ENCODE data around the gene AIP. TPM values are rescaled to one million over a fixed set of nuclear protein-coding genes. Genes with fewer than 3 reads are reported as not detected.

AIP gene
- total RNA-seq, 1 experiment from 2014 or later, result 35.6 TPM

DNA sequence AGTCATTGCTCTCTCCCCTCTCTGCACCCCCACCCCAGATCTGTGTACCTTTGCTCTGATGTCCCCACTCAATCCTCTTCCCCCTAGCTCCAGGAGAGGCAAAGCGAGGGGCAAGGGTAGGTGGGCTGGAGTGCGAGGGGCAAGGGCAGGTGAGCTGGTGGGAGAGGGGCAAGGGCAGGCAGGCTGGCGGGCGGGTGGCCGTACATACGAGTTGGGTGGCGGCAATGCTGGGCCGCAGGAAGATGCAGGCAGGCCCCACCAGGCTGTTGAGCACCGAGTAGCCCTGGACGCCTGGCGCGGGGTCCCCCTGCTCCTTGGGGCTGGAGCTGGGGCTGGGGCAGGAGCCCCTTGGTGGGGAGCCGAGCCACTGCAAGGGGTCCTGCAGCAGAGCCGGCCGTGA, 39.5 kb downstream of the AIP start:
- H2BK12ac ChIP-seq (ENCODE audit: insufficient read length, low read depth, low read length), result no peak overlapping the region
- H3K4me2 ChIP-seq (ENCODE audit: insufficient read depth, insufficient read length, low read length), result no peak overlapping the region
- no peak overlapping the region for H2AFZ ChIP-seq (ENCODE audit: low read length)
- no peak overlapping the region; the same call in 1 of the 2 replicates for H3K14ac ChIP-seq (ENCODE audit: insufficient read depth, low read length)
- no peaks in the 10 kb centered on the region for H3K79me2 ChIP-seq (ENCODE audit: insufficient read depth, low read length)
- no peak overlapping the region for H3K4ac ChIP-seq (ENCODE audit: low read depth, low read length)
- no peaks in the 10 kb centered on the region; a peak in 2 of 7 replicates for H3K36me3 Mint-ChIP-seq (ENCODE audit: insufficient read depth in 1 of 3, low read depth in 3 of 3)
- H2BK15ac ChIP-seq (ENCODE audit: low read depth, low read length), result no peak overlapping the region
- H3K27me3 Mint-ChIP-seq (ENCODE audit: low read depth), result peaks cover 25% of the 10 kb centered on the region
- no peaks in the 10 kb centered on the region for H4K20me1 ChIP-seq (ENCODE audit: control insufficient read depth, insufficient read depth, insufficient read length)
- no peak overlapping the region for H3T11ph ChIP-seq (ENCODE audit: low read length)
- H4K5ac ChIP-seq (ENCODE audit: insufficient read length, low read depth, low read length), result no peak overlapping the region
- H3K4me1 ChIP-seq (ENCODE audit: insufficient read depth, low read length), result no peaks in the 10 kb centered on the region
- no CpG with 5 or more reads among the region's 15 CpGs for WGBS (ENCODE audit: extremely low coverage, insufficient read length, low lambda C conversion rate)
- no peak overlapping the region for H4K8ac ChIP-seq (replicated peaks; ENCODE audit: insufficient read length, low read depth, low read length)
- no peak overlapping the region for H2AK5ac ChIP-seq (ENCODE audit: insufficient read length, low read length)
- no peaks in the 10 kb centered on the region for H3K9me3 ChIP-seq (ENCODE audit: control insufficient read depth, low read depth, low read length)
- H3K9ac ChIP-seq (ENCODE audit: extremely low read depth, insufficient read length, low read length), result no peak overlapping the region
- no peak overlapping the region for H2BK20ac ChIP-seq (ENCODE audit: low read depth, low read length, poor library complexity, severe bottlenecking)
- H3K23me2 ChIP-seq (ENCODE audit: insufficient read length, low read depth, low read length, poor library complexity, severe bottlenecking), result no peaks in the 10 kb centered on the region
- H3K27ac Mint-ChIP-seq, result no peak overlapping the region
- no peak overlapping the region for H3K27ac ChIP-seq (ENCODE audit: insufficient read length, low read depth, low read length)
- no peaks in the 10 kb centered on the region; a peak in 1 of 5 replicates for H3K9me3 Mint-ChIP-seq
- H3K23ac ChIP-seq (ENCODE audit: insufficient read length, low read depth, low read length), result no peak overlapping the region
- H3K4me1 Mint-ChIP-seq, result no peaks in the 10 kb centered on the region; a peak in 1 of 4 replicates
- no peaks in the 10 kb centered on the region for H3K27me3 ChIP-seq (ENCODE audit: insufficient read depth, low read length)
- no peaks in the 10 kb centered on the region for H3K79me1 ChIP-seq (ENCODE audit: insufficient read depth, low read depth, low read length, poor library complexity, severe bottlenecking)
- TF ChIP-seq, protein P1, sequence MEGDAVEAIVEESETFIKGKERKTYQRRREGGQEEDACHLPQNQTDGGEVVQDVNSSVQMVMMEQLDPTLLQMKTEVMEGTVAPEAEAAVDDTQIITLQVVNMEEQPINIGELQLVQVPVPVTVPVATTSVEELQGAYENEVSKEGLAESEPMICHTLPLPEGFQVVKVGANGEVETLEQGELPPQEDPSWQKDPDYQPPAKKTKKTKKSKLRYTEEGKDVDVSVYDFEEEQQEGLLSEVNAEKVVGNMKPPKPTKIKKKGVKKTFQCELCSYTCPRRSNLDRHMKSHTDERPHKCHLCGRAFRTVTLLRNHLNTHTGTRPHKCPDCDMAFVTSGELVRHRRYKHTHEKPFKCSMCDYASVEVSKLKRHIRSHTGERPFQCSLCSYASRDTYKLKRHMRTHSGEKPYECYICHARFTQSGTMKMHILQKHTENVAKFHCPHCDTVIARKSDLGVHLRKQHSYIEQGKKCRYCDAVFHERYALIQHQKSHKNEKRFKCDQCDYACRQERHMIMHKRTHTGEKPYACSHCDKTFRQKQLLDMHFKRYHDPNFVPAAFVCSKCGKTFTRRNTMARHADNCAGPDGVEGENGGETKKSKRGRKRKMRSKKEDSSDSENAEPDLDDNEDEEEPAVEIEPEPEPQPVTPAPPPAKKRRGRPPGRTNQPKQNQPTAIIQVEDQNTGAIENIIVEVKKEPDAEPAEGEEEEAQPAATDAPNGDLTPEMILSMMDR (conservative IDR thresholded peaks at IDR 0.05), result no peak
- no peak overlapping the region for H3K56ac ChIP-seq (ENCODE audit: insufficient read length, low read depth, low read length)
- DNase-seq, result no peak
- H4K91ac ChIP-seq (ENCODE audit: insufficient read length, low read depth, low read length), result no peak overlapping the region
- no peak overlapping the region for H3K4me3 Mint-ChIP-seq
- H3K18ac ChIP-seq (ENCODE audit: insufficient read length, low read depth, low read length), result no peak overlapping the region
- no peak overlapping the region for H2BK5ac ChIP-seq (ENCODE audit: insufficient read length, low read length)
- no peak overlapping the region for H2BK120ac ChIP-seq (ENCODE audit: low read depth, low read length, poor library complexity, severe bottlenecking)

Data from H9 (cell line).